GM12874 (cell line): ENCODE measurements around the gene NFIC.
A peak's percentile ranks its signal among the peaks of the same experiment; 100 is the strongest.

Source experiments
- CTCF ChIP-seq: IDR thresholded peaks from 2 replicates; pipeline ENCODE4 v1.5.1; 2011; ENCODE audit warnings: low read depth, mild to moderate bottlenecking, control low read depth, low read length, moderate library complexity; ENCODE audit not compliant: insufficient read depth

Gene NFIC

DNA sequence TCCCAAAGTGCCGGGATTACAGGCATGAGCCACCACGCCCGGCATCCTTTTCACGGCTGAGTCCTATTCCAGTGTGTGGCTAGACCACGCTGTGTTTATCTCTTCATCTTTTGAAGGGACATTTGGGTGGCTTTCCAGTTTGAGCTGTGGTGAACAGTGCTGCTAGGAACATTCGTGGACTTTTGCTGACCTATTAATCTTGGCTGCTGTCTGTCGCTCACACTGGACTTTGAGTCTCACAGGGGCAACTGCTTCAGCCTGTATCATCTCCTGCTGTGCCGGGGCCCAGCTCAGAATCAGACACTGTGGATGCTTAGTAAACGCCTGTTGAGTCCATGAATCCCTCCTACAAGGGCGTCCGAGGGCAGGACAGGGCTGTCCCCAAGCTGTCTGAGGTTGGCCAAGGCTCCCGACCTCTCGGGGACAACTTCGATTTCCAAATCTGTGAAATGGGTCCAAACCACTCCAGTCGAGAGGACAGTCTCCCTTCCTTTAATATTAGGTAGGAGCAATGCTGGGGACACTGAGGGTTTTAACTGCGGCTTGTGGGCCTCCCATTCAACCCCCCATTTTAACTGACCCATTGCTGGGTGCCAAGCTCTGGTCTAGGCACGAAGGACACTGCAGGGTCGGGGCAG, 65.5 kb downstream of the NFIC start:
- TF ChIP-seq CTCF: no peak

- TF ChIP-seq CTCF: no peak
Measured at GRCh38 chr19:3433313-3433712, 66.9 kb downstream of the NFIC start.

GRCh38 chr19:3433805-3434540, 67.6 kb downstream of the NFIC start:
- no peak for TF ChIP-seq CTCF

DNA sequence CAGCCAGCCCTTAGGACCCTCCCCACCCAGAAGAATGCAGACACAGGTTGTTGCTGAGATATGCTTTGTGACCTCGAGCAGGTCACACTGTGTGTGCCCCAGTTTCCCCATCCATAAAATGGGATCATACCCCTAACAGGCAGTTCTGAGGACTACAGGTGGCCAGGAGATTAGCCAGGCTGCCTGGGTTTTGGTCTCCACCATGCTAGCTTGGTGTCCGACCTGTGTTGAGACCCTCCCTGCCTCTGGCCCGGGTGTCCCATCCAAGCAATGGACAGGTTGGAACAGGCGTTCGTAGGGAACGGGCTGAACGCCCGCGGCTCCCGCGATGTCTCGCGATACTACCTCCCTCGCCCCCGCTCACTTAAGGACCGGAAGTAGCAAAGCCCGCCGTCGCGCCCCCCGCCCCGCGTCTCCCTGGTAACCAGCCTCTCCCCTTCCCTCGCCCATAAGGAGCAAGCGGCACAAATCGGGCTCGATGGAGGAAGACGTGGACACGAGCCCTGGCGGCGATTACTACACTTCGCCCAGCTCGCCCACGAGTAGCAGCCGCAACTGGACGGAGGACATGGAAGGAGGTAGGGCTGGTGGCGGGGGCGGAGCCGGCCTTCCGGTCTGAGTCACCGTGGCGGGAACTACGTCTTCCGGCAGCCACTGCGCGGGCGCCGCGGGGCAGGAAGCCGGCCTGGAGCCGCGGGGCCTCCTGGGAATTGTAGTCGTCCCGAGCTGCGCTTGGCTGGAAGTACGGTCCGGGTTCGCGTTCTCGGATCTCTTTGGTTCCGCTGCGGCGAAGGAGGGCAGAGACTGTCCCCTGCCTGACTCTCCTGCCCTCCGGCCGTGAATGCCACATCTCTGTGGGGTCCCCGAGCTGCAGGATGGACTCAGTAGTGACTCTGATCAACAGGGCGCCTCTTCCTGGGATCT, 68.5 kb downstream of the NFIC start:
- no peak for TF ChIP-seq CTCF

DNA sequence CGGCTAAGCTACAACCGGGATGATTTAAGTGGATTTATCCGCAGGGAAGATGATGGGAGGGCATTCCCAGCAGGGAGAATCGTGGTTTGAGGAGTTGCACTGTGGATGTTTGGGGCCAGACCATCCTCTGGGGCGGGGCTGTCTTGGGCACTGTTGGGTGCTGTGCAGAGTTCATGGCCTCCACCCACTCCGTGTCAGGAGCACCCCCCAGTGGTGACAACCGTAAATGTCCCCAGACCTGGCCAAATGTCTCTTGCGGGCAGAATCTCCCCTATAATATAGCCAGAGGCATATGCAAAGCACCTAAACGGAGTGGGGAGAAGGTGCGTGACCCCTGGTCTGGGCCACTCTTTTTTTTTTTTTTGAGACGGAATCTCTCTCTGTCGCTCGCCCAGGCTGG, 73.7 kb downstream of the NFIC start:
- peak; percentile 81 for TF ChIP-seq CTCF

DNA sequence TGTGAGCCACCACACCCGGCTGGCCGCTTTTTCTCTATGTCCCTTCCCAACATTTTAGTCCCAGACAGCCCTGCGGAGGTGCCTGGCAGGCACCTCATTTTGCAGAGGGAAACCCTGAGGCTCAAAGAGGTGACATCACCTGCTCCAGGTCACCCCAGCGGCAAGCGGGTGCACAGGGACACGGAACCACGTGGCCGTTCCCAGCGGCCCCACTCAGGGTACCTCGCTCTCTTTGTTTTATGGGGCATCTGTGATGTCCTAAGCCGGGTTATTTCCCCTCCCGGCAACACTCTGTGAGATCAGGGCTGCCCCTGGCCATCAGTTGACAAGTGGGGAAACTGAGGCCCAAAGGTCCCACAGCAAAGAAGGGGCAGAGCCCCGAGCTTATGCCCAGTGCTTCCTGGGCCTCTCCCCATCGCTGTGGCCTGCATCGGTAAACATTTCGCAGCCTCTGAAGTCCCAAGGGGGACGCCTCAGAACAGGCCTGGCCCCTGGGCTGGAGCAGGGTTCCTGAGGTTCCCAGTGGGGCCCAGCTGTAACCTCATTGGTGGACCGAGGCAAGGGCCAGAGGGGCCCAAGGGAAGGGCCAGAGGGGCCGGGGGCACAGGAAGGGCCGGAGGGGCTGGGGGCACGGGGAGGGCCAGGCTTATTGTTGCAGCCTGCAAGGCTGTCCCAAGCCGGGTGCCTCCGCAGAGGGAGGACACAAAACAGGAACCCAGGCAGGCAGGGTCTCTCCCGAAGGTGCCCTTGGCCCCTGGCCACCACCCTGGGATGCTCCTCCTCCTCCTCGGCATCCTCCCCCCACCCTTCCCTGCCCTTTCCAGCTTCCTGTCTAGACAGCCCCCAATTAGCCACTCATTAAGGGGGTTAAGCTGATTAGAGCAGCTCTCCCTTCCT, 75.0 kb downstream of the NFIC start:
- TF ChIP-seq CTCF: no peak
